H54 (cell line): ENCODE results near the gene RGS16.

Source experiments
- DNase-seq: peaks from one replicate; pipeline ENCODE4 v3.0.0; 2011; ENCODE audit warnings: low spot score, mixed read lengths; ENCODE audit not compliant: insufficient read length
- FAIRE-seq: peaks from 3 replicates; lab custom pipeline; 2011; peaks lifted over from hg19 to GRCh38; lab: Jason Lieb, UNC
- POLR2A ChIP-seq: IDR thresholded peaks from 2 replicates; pipeline ENCODE4 v1.6.1; 2011; ENCODE audit warnings: low read depth, mild to moderate bottlenecking, low read length

The RGS16 gene

GRCh38 chr1:182625024-182625423 is 20.8 kb upstream of the RGS16 start:
- TF ChIP-seq POLR2A, result no peak
- DNase-seq (no peak), FAIRE-seq (no peak)

- DNase-seq (no peak), FAIRE-seq (no peak)
- TF ChIP-seq POLR2A, result no peak
Observed at GRCh38 chr1:182624577-182624976, 20.4 kb upstream of the RGS16 start.

GRCh38 chr1:182622901-182623528 is 18.8 kb upstream of the RGS16 start:
- DNase-seq, result no peak
- FAIRE-seq, result no peak
- no peak for TF ChIP-seq POLR2A

DNA sequence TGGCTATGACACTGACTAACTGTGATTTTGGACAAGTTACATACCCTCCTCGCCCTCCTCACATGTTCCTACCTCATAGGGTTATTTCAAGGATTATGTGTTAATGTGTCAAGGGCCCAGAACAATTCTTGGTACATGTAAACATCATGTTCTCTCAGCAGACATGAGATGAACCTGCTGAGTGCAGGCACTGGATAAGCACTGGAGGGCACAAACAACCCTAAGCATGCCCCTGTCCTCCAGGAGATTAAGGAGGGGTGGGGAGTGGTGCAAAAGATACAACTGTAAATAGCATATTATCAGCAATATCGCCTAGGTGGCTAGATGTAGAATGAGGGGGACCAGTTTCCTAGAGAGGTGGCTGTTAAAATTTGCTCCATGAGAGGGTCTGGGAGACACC is 17.7 kb upstream of the RGS16 start:
- FAIRE-seq (no peak), DNase-seq (no peak)
- no peak for TF ChIP-seq POLR2A

GRCh38 chr1:182620924-182621585 is 16.9 kb upstream of the RGS16 start:
- FAIRE-seq (no peak), DNase-seq (no peak)
- TF ChIP-seq POLR2A, result no peak

GRCh38 chr1:182617734-182618351 is 13.7 kb upstream of the RGS16 start:
- DNase-seq, result no peak
- FAIRE-seq, result no peak
- no peak for TF ChIP-seq POLR2A

DNA sequence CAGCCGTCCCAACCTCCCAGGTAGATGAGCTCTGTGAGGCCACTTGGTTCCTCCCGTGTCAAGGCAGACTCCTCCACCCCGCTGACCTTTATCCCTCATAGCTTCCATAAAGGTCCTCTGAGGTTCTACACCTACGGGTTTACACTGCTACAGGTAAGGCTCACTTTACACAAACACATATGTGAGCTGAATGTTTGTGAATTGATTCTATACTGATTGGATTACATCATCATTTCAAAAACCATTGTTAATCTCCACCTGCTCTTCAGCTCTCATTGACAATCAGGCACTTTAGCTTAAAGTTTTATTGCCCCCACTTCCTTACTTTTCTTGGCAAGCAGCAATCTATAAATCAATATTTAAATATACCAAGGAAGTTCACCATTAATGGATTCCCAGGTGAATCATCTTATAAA is 12.8 kb upstream of the RGS16 start:
- FAIRE-seq (no peak), DNase-seq (no peak)

GRCh38 chr1:182616130-182617013 is 12.2 kb upstream of the RGS16 start:
- TF ChIP-seq POLR2A, result no peak
- FAIRE-seq (no peak), DNase-seq (no peak)

More for the DNA sequence above, 12.8 kb upstream of the RGS16 start:
- TF ChIP-seq POLR2A, result no peak

- DNase-seq (no peak), FAIRE-seq (no peak)
- TF ChIP-seq POLR2A, result no peak
Observed at GRCh38 chr1:182615468-182616129, 11.4 kb upstream of the RGS16 start.

- FAIRE-seq (no peak), DNase-seq (peak; percentile 62)
- peak; percentile 37; the same call in 1 of the 2 replicates for TF ChIP-seq POLR2A
Observed at GRCh38 chr1:182614796-182615454, 10.7 kb upstream of the RGS16 start.

DNA sequence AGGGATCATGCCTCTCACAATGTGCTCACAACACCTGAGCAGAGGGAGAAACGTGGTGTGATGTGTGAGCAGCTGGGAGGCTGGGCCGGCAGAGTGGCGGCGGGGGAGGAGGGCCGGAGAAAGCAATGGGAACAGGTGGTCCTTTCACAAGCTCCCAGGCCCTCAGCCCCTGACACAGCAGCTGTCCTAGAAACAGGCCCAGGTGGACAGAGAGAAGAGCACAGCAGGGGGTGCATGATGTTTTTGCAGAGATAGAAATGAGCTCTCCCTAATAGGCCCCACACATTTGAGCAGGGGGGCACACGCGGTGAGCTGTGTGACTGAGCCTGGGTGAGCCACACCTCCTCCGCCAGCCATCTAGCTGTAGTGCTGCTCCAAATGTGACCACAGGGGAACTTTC is 7.6 kb upstream of the RGS16 start:
- no peak for TF ChIP-seq POLR2A
- DNase-seq (no peak), FAIRE-seq (no peak)

- TF ChIP-seq POLR2A, result no peak
- no peak for FAIRE-seq
Observed at GRCh38 chr1:182611326-182611725, 7.1 kb upstream of the RGS16 start.

More at GRCh38 chr1:182611326-182611725, 7.1 kb upstream of the RGS16 start:
- no peak for DNase-seq
